ENCODE measurements around the gene FPGS.
"Not testable (repeated sequence)": the region's sequence is repeated elsewhere in the genome, so short reads cannot be mapped to it uniquely, and the experiment has no call there.

The FPGS gene

GRCh38 chr9:127778280-127779135 lies 24.2 kb upstream of the FPGS start, which contains the start of gene SH2D3C:
TSS of gene SH2D3C (minus strand) at chr9:127778666. CDS start at chr9:127778627, 39 bp downstream.
- DNase-seq (peak; percentile 75 to 83), ATAC-seq (peak; percentile 65)
- H3K27ac Mint-ChIP-seq, result peak within 1 kb of the TSS; percentile 99 to 100
- no peaks in the 10 kb centered on the region for H3K9me3 Mint-ChIP-seq
- peak within 1 kb of the TSS; percentile 96 to 97 for H3K4me3 Mint-ChIP-seq
- H3K27me3 Mint-ChIP-seq, result no peaks in the 10 kb centered on the region
- H3K4me1 Mint-ChIP-seq, result peaks cover 77% of the 10 kb centered on the region

- no peaks in the 10 kb centered on the region for H3K27me3 Mint-ChIP-seq
- peaks cover 77% of the 10 kb centered on the region for H3K4me1 Mint-ChIP-seq
- peak overlapping the region; percentile 98 to 100 for H3K27ac Mint-ChIP-seq
- H3K4me3 Mint-ChIP-seq, result peak overlapping the region; percentile 96 to 97
- no peaks in the 10 kb centered on the region for H3K9me3 Mint-ChIP-seq
- peak; percentile 82 for ATAC-seq
- peak; percentile 78 to 91 for DNase-seq
These were observed 23.3 kb upstream of the FPGS start for GRCh38 chr9:127779136-127779981.

DNA sequence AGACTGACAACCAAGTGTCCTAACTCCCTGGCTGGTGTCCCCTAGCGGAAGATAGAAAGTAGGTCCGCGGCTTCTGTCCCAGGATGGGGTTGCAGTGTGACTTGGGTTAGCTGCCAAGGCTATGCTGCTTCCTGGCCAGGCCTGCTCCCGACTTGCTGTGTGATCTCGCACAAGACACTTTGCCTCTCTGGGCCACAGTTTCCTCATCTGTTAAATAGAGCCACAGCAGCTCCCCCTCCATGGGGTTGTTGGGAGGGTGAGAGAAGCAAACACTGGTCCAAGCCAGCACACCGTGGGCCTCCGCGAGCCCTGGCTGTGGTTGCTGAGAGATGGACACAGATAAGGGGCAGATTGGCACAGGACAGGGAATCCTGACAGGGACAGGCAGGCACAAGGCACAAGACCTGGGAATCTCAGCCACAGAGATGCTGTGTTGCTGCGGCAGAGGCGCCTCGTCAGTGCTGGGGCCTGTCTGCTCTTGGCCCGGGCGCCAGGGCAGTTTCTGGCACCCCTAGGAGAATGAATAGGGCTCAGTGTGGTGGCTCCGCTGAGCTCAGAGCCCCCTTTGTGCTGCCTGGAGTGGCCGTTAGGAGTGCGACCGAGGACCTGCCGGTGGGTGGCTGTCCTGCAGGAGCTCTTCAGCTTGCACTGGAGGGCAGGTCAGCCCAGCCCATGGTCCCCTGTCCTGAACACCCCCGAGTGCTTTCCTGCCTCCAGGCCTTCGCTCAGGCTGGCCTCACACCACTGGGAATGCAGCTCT lies 22.4 kb upstream of the FPGS start:
- Mint-ChIP-seq H3K4me3 (peak overlapping the region in 1 of 2 donors; percentile 96), H3K27ac (peak overlapping the region; percentile 98 to 100), H3K27me3 (no peaks in the 10 kb centered on the region), H3K9me3 (no peaks in the 10 kb centered on the region), H3K4me1 (peaks cover 78% of the 10 kb centered on the region)
- DNase-seq (no peak), ATAC-seq (no peak)

- H3K27me3 Mint-ChIP-seq, ATAC-seq, H3K4me3 Mint-ChIP-seq, DNase-seq, H3K9me3 Mint-ChIP-seq: not testable (repeated sequence)
- H3K4me1 Mint-ChIP-seq, result peaks cover 78% of the 10 kb centered on the region
- H3K27ac Mint-ChIP-seq, result peak overlapping the region; percentile 69 to 77
These were observed 21.8 kb upstream of the FPGS start for GRCh38 chr9:127780909-127781308.

DNA sequence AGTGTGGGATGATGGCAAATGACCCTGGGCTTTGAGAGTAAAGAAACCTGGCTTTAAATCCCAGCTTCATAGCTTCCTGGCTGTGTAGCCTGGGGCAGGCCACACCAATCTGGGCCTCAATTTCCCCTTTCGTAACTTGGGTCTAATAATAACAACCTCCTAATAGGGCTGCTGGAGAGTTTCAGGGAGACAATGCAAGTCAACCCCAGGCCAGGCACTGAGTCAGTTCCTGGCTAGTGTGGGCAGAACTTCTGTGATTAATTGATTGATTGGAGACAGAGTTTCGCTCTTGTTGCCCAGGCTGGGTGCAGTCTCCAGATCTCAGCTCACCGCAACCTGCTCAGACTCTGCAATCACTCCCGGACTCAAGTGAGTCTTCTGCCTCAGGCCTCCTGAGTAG lies 20.9 kb upstream of the FPGS start:
- H3K4me1 Mint-ChIP-seq, result peaks cover 74% of the 10 kb centered on the region

DNA sequence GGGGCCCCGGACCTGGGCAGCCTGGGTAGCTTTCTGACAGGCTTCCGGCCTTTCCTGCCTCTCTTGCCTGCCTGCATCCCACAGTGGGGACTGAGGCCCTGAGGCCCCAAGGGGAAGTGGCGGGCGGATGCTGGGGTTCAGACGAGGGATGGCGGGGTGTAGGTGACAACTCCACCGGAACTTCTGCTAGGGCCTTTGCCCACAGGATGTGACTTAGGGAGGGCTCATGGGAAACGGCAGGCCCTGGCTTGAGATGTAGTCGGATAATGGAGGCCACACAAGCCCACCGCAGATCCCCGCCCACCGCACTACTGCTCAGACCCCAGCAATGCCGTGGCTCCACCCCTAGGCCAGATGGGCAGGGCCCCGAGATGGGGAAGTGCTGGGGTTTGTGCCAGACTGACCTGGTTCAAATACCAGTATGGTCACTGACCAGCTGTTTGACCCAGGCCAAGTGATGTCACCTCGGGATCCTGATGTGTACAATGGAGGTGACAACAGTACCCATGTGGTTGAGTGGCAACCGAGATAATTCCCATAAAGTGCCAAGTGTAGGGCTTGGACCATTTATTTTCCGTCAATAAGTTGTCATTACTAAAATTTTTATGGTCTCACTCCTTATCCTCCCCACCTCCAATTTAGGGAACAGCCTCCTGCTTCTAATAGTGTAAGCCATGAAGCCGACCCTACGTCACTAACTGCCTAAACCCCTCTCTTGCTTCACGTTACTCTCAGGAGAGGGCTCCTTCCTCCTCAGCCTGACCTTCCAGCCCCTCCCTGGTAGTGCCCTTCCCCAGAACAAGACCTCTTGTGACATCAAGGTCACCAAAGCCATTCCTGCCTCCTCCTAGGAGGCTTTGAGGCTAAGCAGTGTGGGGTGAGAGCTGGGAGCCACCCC lies 19.3 kb upstream of the FPGS start:
- H3K27ac Mint-ChIP-seq, result peak overlapping the region; percentile 98 to 99
- H3K4me3 Mint-ChIP-seq, result peak overlapping the region; percentile 82 to 91
- DNase-seq (peak; percentile 76 to 89), ATAC-seq (peak; percentile 41)
- H3K27me3 Mint-ChIP-seq, result no peaks in the 10 kb centered on the region
- no peaks in the 10 kb centered on the region for H3K9me3 Mint-ChIP-seq
- peaks cover 81% of the 10 kb centered on the region for H3K4me1 Mint-ChIP-seq

More for the DNA sequence above, 20.9 kb upstream of the FPGS start:
- Mint-ChIP-seq H3K4me3 (peak overlapping the region; percentile 48 to 61), H3K27me3 (no peaks in the 10 kb centered on the region), H3K27ac (peak overlapping the region; percentile 95 to 98), H3K9me3 (no peaks in the 10 kb centered on the region)
- ATAC-seq (no peak), DNase-seq (no peak)

- DNase-seq, result peak; percentile 92 to 94
- Mint-ChIP-seq H3K9me3 (no peaks in the 10 kb centered on the region), H3K4me3 (peak overlapping the region; percentile 90 to 98), H3K27me3 (no peaks in the 10 kb centered on the region), H3K4me1 (peaks cover 83% of the 10 kb centered on the region), H3K27ac (peak overlapping the region; percentile 84 to 98)
- ATAC-seq, result peak; percentile 45
These were observed 17.4 kb upstream of the FPGS start for GRCh38 chr9:127785023-127785932.

DNA sequence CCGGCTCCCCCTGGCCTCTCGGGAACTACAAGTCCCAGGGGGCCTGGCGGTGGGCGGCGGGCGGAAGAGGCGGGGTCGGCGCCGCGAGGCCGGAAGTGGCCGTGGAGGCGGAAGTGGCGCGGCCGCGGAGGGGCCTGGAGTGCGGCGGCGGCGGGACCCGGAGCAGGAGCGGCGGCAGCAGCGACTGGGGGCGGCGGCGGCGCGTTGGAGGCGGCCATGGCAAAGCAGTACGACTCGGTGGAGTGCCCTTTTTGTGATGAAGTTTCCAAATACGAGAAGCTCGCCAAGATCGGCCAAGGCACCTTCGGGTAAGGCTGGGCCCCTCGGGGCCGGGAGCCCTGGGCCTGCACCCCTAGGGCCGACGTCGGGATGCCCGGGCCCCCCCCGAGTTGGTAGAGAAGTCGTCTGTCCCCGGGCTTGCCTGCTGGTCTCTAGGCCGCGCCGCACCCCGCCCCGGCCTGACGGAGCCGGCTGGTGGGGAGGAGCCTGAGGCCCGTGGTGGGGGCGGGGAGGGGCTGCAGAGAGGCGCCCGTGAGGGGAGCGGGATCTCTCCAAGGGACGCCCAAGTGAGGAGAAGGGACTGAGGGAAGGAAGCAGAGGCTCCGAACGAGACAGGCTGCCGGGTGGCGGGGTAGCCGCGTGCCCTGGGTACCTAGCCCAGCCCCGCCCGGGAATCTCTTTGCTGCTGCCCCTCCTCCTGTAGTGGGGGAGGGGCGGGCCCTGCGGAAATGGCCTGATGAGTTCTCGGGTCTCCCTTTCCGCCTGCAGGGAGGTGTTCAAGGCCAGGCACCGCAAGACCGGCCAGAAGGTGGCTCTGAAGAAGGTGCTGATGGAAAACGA lies 16.5 kb upstream of the FPGS start, which contains the start of gene CDK9:
Gene CDK9 (plus strand): TSS at position 102 of the 840 bp plus-strand sequence. CDS start 115 bp downstream, at position 217.
- ATAC-seq (peak; percentile 80), DNase-seq (peak; percentile 94 to 96)
- no peaks in the 10 kb centered on the region for H3K27me3 Mint-ChIP-seq
- peak within 1 kb of the TSS; percentile 84 to 98 for H3K27ac Mint-ChIP-seq
- no peaks in the 10 kb centered on the region for H3K9me3 Mint-ChIP-seq
- H3K4me3 Mint-ChIP-seq, result peak within 1 kb of the TSS; percentile 90 to 98
- H3K4me1 Mint-ChIP-seq, result peaks cover 79% of the 10 kb centered on the region

- Mint-ChIP-seq H3K4me3 (peak overlapping the region; percentile 90 to 98), H3K4me1 (peaks cover 73% of the 10 kb centered on the region), H3K9me3 (no peaks in the 10 kb centered on the region), H3K27ac (peak overlapping the region; percentile 84 to 92), H3K27me3 (no peaks in the 10 kb centered on the region)
- no peak for DNase-seq
- ATAC-seq, result no peak
These were observed 15.9 kb upstream of the FPGS start for GRCh38 chr9:127786773-127787104.

DNA sequence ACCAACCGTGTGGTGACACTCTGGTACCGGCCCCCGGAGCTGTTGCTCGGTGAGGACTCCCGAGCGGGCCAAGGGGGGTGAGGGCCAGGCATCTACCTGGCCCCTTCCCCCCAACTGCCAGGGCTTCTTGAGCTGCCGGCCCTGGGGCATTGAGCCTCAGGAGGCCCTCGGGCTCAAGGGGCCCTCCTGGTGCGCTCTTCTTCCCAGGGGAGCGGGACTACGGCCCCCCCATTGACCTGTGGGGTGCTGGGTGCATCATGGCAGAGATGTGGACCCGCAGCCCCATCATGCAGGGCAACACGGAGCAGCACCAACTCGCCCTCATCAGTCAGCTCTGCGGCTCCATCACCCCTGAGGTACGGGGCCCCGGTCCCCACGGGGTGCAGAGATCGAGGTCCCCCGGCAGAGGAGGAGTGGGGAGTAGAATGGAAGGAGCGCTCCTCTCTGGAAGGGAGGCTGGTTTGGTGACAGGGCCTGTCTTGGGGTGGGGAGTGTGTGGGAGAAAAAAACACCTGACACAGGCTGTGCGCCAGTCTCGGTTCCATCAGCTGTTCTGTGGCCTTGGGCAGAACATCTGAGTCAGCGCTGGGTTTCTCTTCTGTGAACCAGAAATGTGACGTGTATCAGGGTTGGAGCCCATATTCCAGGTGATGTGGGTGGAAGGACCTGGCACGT lies 14.2 kb upstream of the FPGS start:
- DNase-seq (peak in 1 of 2 donors; percentile 48), ATAC-seq (no peak)
- H3K27me3 Mint-ChIP-seq, result no peaks in the 10 kb centered on the region
- peaks cover 61% of the 10 kb centered on the region for H3K4me1 Mint-ChIP-seq
- peak overlapping the region; percentile 1 to 42 for H3K4me3 Mint-ChIP-seq
- H3K27ac Mint-ChIP-seq, result peak overlapping the region; percentile 20 to 82
- no peaks in the 10 kb centered on the region for H3K9me3 Mint-ChIP-seq

DNA sequence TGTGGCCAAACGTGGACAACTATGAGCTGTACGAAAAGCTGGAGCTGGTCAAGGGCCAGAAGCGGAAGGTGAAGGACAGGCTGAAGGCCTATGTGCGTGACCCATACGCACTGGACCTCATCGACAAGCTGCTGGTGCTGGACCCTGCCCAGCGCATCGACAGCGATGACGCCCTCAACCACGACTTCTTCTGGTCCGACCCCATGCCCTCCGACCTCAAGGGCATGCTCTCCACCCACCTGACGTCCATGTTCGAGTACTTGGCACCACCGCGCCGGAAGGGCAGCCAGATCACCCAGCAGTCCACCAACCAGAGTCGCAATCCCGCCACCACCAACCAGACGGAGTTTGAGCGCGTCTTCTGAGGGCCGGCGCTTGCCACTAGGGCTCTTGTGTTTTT lies 13.5 kb upstream of the FPGS start:
- Mint-ChIP-seq H3K27me3 (no peaks in the 10 kb centered on the region), H3K27ac (peak overlapping the region in 1 of 2 donors; percentile 20), H3K4me1 (peaks cover 54% of the 10 kb centered on the region), H3K9me3 (no peaks in the 10 kb centered on the region), H3K4me3 (no peak overlapping the region)
- ATAC-seq (no peak), DNase-seq (no peak)

DNA sequence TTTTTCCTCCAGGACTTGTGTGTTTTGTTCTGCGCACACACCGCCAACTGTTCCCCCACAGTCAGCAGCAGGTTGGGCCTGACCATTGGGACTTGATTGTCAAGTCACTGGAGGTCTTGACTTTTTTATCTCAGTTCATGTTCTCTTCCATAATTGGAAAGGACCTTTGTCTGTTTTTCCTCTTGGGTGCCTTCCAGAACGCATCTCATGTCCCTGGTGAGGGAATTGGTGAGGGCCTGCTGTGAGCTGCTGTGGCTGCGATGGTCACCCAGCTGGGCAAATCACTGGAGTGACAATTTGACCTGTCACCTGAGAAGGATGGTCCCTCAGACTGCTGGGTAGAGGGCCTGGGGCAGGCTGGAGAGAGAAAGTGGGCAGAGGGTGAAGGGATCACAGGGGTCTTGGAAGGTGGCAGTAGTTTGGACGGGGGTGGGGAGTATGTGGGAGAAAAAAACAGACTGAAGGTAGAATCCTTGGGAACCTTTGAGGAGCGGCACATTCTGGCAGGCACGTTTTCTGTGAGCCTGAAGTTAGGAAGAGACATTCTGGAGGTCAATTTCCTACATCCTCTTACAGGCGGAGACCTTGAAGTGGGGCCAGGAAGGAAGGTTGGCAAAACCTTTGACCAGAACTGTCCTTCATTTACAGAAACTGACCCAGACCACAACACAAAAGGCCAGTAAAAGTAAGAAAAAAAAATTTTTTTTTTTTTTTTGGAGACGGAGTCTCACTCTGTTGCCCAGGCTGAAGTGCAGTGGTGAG lies 12.4 kb upstream of the FPGS start:
- H3K27ac Mint-ChIP-seq, result peak overlapping the region; percentile 46 to 94
- no peak for ATAC-seq

More for the DNA sequence above, 12.4 kb upstream of the FPGS start:
- peak overlapping the region in 1 of 2 donors; percentile 2 for H3K4me3 Mint-ChIP-seq
- no peaks in the 10 kb centered on the region for H3K9me3 Mint-ChIP-seq
- DNase-seq, result no peak
- H3K4me1 Mint-ChIP-seq, result peaks cover 46% of the 10 kb centered on the region
- no peaks in the 10 kb centered on the region for H3K27me3 Mint-ChIP-seq
